ENCODE measurements around the gene PLOD1. TPM values are rescaled to one million over a fixed set of nuclear protein-coding genes. Genes with fewer than 3 reads are reported as not detected.

PLOD1 gene
- total and polyA plus RNA-seq, 10 of the 15 experiments (the other 5 are each of a cell fraction or from before 2014, with no cell fraction given): 10.6 to 42.6 (median 29.3) TPM

DNA sequence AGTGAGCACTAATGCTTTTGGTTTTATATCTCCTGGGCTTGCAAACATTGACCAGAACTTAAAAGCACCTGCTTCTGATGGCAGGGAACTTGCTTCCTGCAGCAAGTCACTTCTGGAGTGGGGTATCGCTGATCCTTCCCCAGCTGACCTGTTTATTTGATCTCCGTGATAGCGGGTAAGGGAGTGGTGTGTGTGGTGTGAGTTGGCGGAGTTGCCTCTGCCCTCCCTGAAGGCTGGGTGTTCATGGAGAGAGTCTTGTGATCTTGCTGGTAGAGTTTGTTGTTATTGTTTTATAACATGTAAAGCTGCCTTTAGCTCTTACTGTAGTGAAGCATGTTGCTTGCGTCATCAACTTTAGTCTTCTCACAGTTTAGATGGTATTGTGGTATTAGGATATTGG lies 49.6 kb downstream of the PLOD1 start:
- in situ Hi-C loops (cut with MboI): no loop called here
- no peak overlapping the region for H3K27ac ChIP-seq (ENCODE audit: control insufficient read depth, insufficient read depth)
- H2AFZ ChIP-seq (ENCODE audit: control insufficient read depth, low read depth, low read length): no peak overlapping the region
- ChIA-PET CTCF (interaction anchor here (1.2 to 1.8 kb wide), 3 partner anchors 16 to 146 kb away, joined by 3 to 5 read pairs (median 3); no protein-coding TSS in a partner anchor), RAD21 (ENCODE audit: unreplicated experiment) (interaction anchor here (1.2 to 1.5 kb wide), 2 partner anchors 76 to 95 kb away, joined by 3 to 7 read pairs; no protein-coding TSS in a partner anchor), POLR2A (no interaction called here), SMC1A (ENCODE audit: uncharacterized antibody, unreplicated experiment) (interaction anchor here (1.0 kb wide), 1 partner anchor 76 kb away, joined by 3 read pairs; no protein-coding TSS in a partner anchor)
- H3K9me3 ChIP-seq (replicated peaks; ENCODE audit: control insufficient read depth, insufficient read depth, low read length): no peaks in the 10 kb centered on the region
- no peak overlapping the region for H3K4me3 ChIP-seq
- peaks cover 9 to 17% of the 10 kb centered on the region in 2 experiments for H3K36me3 ChIP-seq (ENCODE audit: control insufficient read depth in 2 of 2, insufficient read depth in 2 of 2, low read length in 1 of 2)
- FAIRE-seq (no peak), ATAC-seq (no peak), DNase-seq (ENCODE audit: low read depth, low spot score) (no peak)
- no peaks in the 10 kb centered on the region for H4K20me1 ChIP-seq (ENCODE audit: control insufficient read depth, insufficient read depth)
- no peaks in the 10 kb centered on the region for H3K27me3 ChIP-seq (replicated peaks in 1 of 2; ENCODE audit: control insufficient read depth in 2 of 2, insufficient read depth in 2 of 2, low read length in 1 of 2)
- peaks cover 8% of the 10 kb centered on the region for H3K4me1 ChIP-seq (ENCODE audit: control insufficient read depth, insufficient read depth, low read length)
- no TSS peak for BruUV-seq (replicated peaks)
- no peak overlapping the region; the same call in 1 of the 2 replicates for H3K4me2 ChIP-seq (ENCODE audit: control insufficient read depth, insufficient read depth)
- intact Hi-C loops (cut with micrococcal nuclease; ENCODE audit: unreplicated experiment): loop anchor here (10.0 kb wide), 1 partner anchor 221 kb away; no protein-coding TSS in a partner anchor
- H3K79me2 ChIP-seq (ENCODE audit: control insufficient read depth, insufficient read depth, low read length): peaks cover 26% of the 10 kb centered on the region
- H3K9ac ChIP-seq (ENCODE audit: control insufficient read depth, insufficient read depth, low read length): no peak overlapping the region
- 95% methylated on average over 5 of the region's 5 CpGs for WGBS (ENCODE audit: insufficient coverage, insufficient replicate concordance, low lambda C conversion rate, missing lambda C conversion rate)
- TF ChIP-seq EGR1 (IDR thresholded peaks at IDR 0.05; ENCODE audit: borderline replicate concordance in 1 of 2, low read depth in 2 of 2, low read length in 2 of 2) (no peak), MEF2B (IDR thresholded peaks at IDR 0.05; ENCODE audit: partially characterized antibody, poor library complexity, severe bottlenecking) (no peak), KDM1A (IDR thresholded peaks at IDR 0.05; ENCODE audit: borderline replicate concordance) (no peak), LARP7 (IDR thresholded peaks at IDR 0.05) (no peak), SPI1 (IDR thresholded peaks at IDR 0.05; ENCODE audit: borderline replicate concordance, insufficient read depth, low read depth, low read length) (no peak), KAT2A (conservative IDR thresholded peaks at IDR 0.05; ENCODE audit: control insufficient read depth, low read depth, low read length) (no peak), NFYB (IDR thresholded peaks at IDR 0.05; ENCODE audit: insufficient read depth, low read depth, low read length) (no peak), KLF5 (IDR thresholded peaks at IDR 0.05; ENCODE audit: partially characterized antibody) (no peak), EZH2 (IDR thresholded peaks at IDR 0.05; ENCODE audit: borderline replicate concordance, control insufficient read depth, low read depth, low read length) (no peak), TARDBP (IDR thresholded peaks at IDR 0.05; ENCODE audit: borderline replicate concordance) (no peak), GABPA (IDR thresholded peaks at IDR 0.05; ENCODE audit: low read depth) (no peak), NR2C2 (IDR thresholded peaks at IDR 0.05; ENCODE audit: borderline replicate concordance, control insufficient read depth, insufficient read length, low read depth) (no peak), PAX5 (IDR thresholded peaks at IDR 0.05; ENCODE audit: borderline replicate concordance, low read depth, low read length) (no peak), SUPT20H (IDR thresholded peaks at IDR 0.05; ENCODE audit: borderline replicate concordance, control insufficient read depth, low read depth, low read length) (no peak), SMAD5 (IDR thresholded peaks at IDR 0.05; ENCODE audit: low read depth) (no peak), POLR2AphosphoS5 (IDR thresholded peaks at IDR 0.05; ENCODE audit: low read length) (no peak)
- TF ChIP-seq, protein P1, sequence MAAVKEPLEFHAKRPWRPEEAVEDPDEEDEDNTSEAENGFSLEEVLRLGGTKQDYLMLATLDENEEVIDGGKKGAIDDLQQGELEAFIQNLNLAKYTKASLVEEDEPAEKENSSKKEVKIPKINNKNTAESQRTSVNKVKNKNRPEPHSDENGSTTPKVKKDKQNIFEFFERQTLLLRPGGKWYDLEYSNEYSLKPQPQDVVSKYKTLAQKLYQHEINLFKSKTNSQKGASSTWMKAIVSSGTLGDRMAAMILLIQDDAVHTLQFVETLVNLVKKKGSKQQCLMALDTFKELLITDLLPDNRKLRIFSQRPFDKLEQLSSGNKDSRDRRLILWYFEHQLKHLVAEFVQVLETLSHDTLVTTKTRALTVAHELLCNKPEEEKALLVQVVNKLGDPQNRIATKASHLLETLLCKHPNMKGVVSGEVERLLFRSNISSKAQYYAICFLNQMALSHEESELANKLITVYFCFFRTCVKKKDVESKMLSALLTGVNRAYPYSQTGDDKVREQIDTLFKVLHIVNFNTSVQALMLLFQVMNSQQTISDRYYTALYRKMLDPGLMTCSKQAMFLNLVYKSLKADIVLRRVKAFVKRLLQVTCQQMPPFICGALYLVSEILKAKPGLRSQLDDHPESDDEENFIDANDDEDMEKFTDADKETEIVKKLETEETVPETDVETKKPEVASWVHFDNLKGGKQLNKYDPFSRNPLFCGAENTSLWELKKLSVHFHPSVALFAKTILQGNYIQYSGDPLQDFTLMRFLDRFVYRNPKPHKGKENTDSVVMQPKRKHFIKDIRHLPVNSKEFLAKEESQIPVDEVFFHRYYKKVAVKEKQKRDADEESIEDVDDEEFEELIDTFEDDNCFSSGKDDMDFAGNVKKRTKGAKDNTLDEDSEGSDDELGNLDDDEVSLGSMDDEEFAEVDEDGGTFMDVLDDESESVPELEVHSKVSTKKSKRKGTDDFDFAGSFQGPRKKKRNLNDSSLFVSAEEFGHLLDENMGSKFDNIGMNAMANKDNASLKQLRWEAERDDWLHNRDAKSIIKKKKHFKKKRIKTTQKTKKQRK (IDR thresholded peaks at IDR 0.05; ENCODE audit: low read depth, low read length): no peak

Data from GM12878 (cell line).